Stomach (tissue), 8 donors: Measurements from ENCODE around the gene ACTG1. TPM values are rescaled to one million over a fixed set of nuclear protein-coding genes. Genes with fewer than 3 reads are reported as not detected.

Source experiments
- polyA plus RNA-seq, 3 donors: library from polyadenylated mRNA; stranded (reverse); fragments of 200-250 nt; gene quantifications; one replicate each; pipeline ENCODE4 v1.2.3, GENCODE V29; 2013
- total RNA-seq, 5 donors: library from RNA; depleted of rRNA; stranded (reverse); fragments of >200 nt; gene quantifications; one replicate each; pipeline versions ENCODE4 v1.1.0 to v1.2.3, GENCODE V29; 2014 to 2016
- donor health status: healthy with polysubstance abuse.
- donor health status: Bipolar disorder and iron deficiency.
- donor health status: healthy.

The ACTG1 gene
- total and polyA plus RNA-seq, 8 donors, result 978 to 2,952 (median 1,922) TPM

Other genes starting within 250 kb of the ACTG1 start
- 100 to 1,000 TPM in 2 of 5 donors, 10 to 100 TPM in 3; 27.4 to 140 (median 82.6) TPM for gene SLC38A10, start 217.5 kb downstream of the ACTG1 start, total RNA-seq
- gene SLC38A10, start 217.5 kb downstream of the ACTG1 start, polyA plus RNA-seq, result 10 to 100 TPM; 18.6 to 78.1 (median 56.4) TPM
- 10 to 100 TPM in 4 of 5 donors, 1 to 10 TPM in 1; 8.6 to 56.2 (median 15.2) TPM for gene BAHCC1, start 117.3 kb downstream of the ACTG1 start, total RNA-seq
- gene BAHCC1, start 117.3 kb downstream of the ACTG1 start, polyA plus RNA-seq, result 1 to 10 TPM; 4.9 to 6.6 (median 5.1) TPM
- gene FSCN2, start 15.6 kb upstream of the ACTG1 start, total RNA-seq, result 10 to 100 TPM in 1 of 5 donors, 1 to 10 TPM in 3, not detected in 1; 2.8 to 21.7 (median 6.2) TPM
- 1 to 10 TPM in 2 of 3 donors, under 1 TPM in 1; 0.90 to 2.7 (median 2.1) TPM for gene FSCN2, start 15.6 kb upstream of the ACTG1 start, polyA plus RNA-seq
- gene FAAP100, start 39.6 kb upstream of the ACTG1 start, total RNA-seq, result 100 to 1,000 TPM in 1 of 5 donors, 10 to 100 TPM in 4; 11.9 to 130 (median 51.8) TPM
- 10 to 100 TPM; 12.2 to 17.1 (median 17.0) TPM for gene FAAP100, start 39.6 kb upstream of the ACTG1 start, polyA plus RNA-seq
- 100 to 1,000 TPM in 3 of 5 donors, 10 to 100 TPM in 2; 53.3 to 284 (median 103) TPM for gene NPLOC4, start 124.3 kb upstream of the ACTG1 start, total RNA-seq
- gene NPLOC4, start 124.3 kb upstream of the ACTG1 start, polyA plus RNA-seq, result 10 to 100 TPM; 24.0 to 25.3 (median 24.4) TPM
- gene TSPAN10, start 124.4 kb upstream of the ACTG1 start, total RNA-seq, result not detected
- 1 to 10 TPM; 1.1 to 1.5 (median 1.2) TPM for gene TSPAN10, start 124.4 kb upstream of the ACTG1 start, polyA plus RNA-seq
- gene PDE6G, start 143.7 kb upstream of the ACTG1 start, total RNA-seq, result 1 to 10 TPM in 1 of 5 donors, not detected in 4; 2.0 TPM
- 1 to 10 TPM in 1 of 3 donors, under 1 TPM in 2; 0.85 to 2.6 (median 0.93) TPM for gene PDE6G, start 143.7 kb upstream of the ACTG1 start, polyA plus RNA-seq
- gene OXLD1, start 153.8 kb upstream of the ACTG1 start, total RNA-seq, result 100 to 1,000 TPM in 2 of 5 donors, 10 to 100 TPM in 1, 1 to 10 TPM in 1, not detected in 1; 9.9 to 112 (median 61.2) TPM
- gene OXLD1, start 153.8 kb upstream of the ACTG1 start, polyA plus RNA-seq, result 10 to 100 TPM; 59.6 to 82.2 (median 64.5) TPM
- gene CCDC137, start 153.9 kb upstream of the ACTG1 start, total RNA-seq, result 100 to 1,000 TPM in 1 of 5 donors, 10 to 100 TPM in 1, 1 to 10 TPM in 2, under 1 TPM in 1; 0.58 to 279 (median 9.4) TPM
- gene CCDC137, start 153.9 kb upstream of the ACTG1 start, polyA plus RNA-seq, result 10 to 100 TPM; 18.2 to 26.0 (median 23.3) TPM
- gene ARL16, start 171.0 kb upstream of the ACTG1 start, total RNA-seq, result 100 to 1,000 TPM in 1 of 5 donors, 10 to 100 TPM in 3, 1 to 10 TPM in 1; 8.1 to 109 (median 25.7) TPM
- gene ARL16, start 171.0 kb upstream of the ACTG1 start, polyA plus RNA-seq, result 10 to 100 TPM; 43.5 to 67.1 (median 55.6) TPM
- gene HGS, start 171.2 kb upstream of the ACTG1 start, total RNA-seq, result 100 to 1,000 TPM in 4 of 5 donors, 10 to 100 TPM in 1; 52.0 to 275 (median 142) TPM
- gene HGS, start 171.2 kb upstream of the ACTG1 start, polyA plus RNA-seq, result 100 to 1,000 TPM in 2 of 3 donors, 10 to 100 TPM in 1; 86.1 to 138 (median 105) TPM
- gene MRPL12, start 190.6 kb upstream of the ACTG1 start, total RNA-seq, result 100 to 1,000 TPM in 1 of 5 donors, 10 to 100 TPM in 3, 1 to 10 TPM in 1; 3.5 to 146 (median 47.8) TPM
- gene MRPL12, start 190.6 kb upstream of the ACTG1 start, polyA plus RNA-seq, result 100 to 1,000 TPM in 2 of 3 donors, 10 to 100 TPM in 1; 90.6 to 178 (median 158) TPM
- gene SLC25A10, start 199.5 kb upstream of the ACTG1 start, total RNA-seq, result 10 to 100 TPM in 3 of 5 donors, 1 to 10 TPM in 2; 3.5 to 55.6 (median 17.6) TPM
- gene SLC25A10, start 199.5 kb upstream of the ACTG1 start, polyA plus RNA-seq, result 10 to 100 TPM; 33.2 to 40.7 (median 34.1) TPM